Loucy (cell line): ENCODE measurements around the gene REP15.

Experiments
- H2AFZ ChIP-seq: fragments of 200-600 bp; sonication (generic); 2 replicates; pipeline ENCODE4 v1.6.0; 2016; ENCODE audit warnings: antibody characterized with exemption, mild to moderate bottlenecking, low read length, moderate library complexity
- H3F3A ChIP-seq: fragments of 200-600 bp; 2 replicates; pipeline ENCODE4 v1.6.0; 2016; ENCODE audit warnings: antibody characterized with exemption, low read depth, mild to moderate bottlenecking
- H3K27me3 ChIP-seq: fragments of 200-600 bp; sonication (generic); 2 replicates; pipeline ENCODE4 v1.6.1; 2014; ENCODE audit warnings: low read length, mild to moderate bottlenecking; ENCODE audit not compliant: insufficient read depth, poor library complexity, severe bottlenecking
- H3K36me3 ChIP-seq: fragments of 200-600 bp; sonication (generic); 2 replicates; pipeline ENCODE4 v1.6.1; 2016; ENCODE audit warnings: low read length; ENCODE audit not compliant: insufficient read depth
- H3K4me1 ChIP-seq: fragments of 200-600 bp; sonication (generic); 2 replicates; pipeline ENCODE4 v1.5.1; 2014; ENCODE audit warnings: low read length, mild to moderate bottlenecking; ENCODE audit not compliant: insufficient read depth, poor library complexity, severe bottlenecking
- H3K4me2 ChIP-seq: fragments of 200-600 bp; sonication (generic); 2 replicates; pipeline ENCODE4 v1.6.0; 2014; ENCODE audit warnings: antibody characterized with exemption, low read length, low read depth, mild to moderate bottlenecking; ENCODE audit not compliant: poor library complexity, severe bottlenecking
- H3K4me3 ChIP-seq: fragments of 200-600 bp; sonication (generic); 2 replicates; pipeline ENCODE4 v1.5.1; 2014; ENCODE audit warnings: low read length, mild to moderate bottlenecking, mixed read lengths; ENCODE audit not compliant: poor library complexity, severe bottlenecking
- H3K79me2 ChIP-seq: fragments of 200-600 bp; sonication (generic); 2 replicates; pipeline ENCODE4 v1.6.1; 2014; ENCODE audit warnings: low read length; ENCODE audit not compliant: insufficient read depth
- H3K9ac ChIP-seq: fragments of 200-600 bp; sonication (generic); 2 replicates; pipeline ENCODE4 v1.6.0; 2014; ENCODE audit warnings: mild to moderate bottlenecking, low read depth, low read length, moderate library complexity; ENCODE audit not compliant: poor library complexity, severe bottlenecking
- H3K9me2 ChIP-seq: fragments of 200-600 bp; sonication (generic); replicated peaks from 2 replicates; pipeline ENCODE4 v1.6.1; 2016; ENCODE audit warnings: low read depth, low read length, mixed read lengths
- H3K9me3 ChIP-seq: fragments of 200-600 bp; sonication (generic); 2 replicates; pipeline ENCODE4 v1.6.1; 2014; ENCODE audit warnings: mild to moderate bottlenecking, antibody characterized with exemption, low read length, low read depth; ENCODE audit not compliant: insufficient read depth
- H4K20me1 ChIP-seq: fragments of 200-600 bp; sonication (generic); 2 replicates; pipeline ENCODE4 v1.6.0; 2014; ENCODE audit warnings: antibody characterized with exemption, low read length, mild to moderate bottlenecking; ENCODE audit not compliant: insufficient read depth, poor library complexity, severe bottlenecking
- EZH2phosphoT487 ChIP-seq: fragments of 200-600 bp; IDR thresholded peaks from 2 replicates; pipeline ENCODE4 v1.6.1; 2018; ENCODE audit warnings: antibody characterized with exemption, mild to moderate bottlenecking, moderate library complexity, borderline replicate concordance
- TF ChIP-seq, protein P1 (sequence below): fragments of 200-600 bp; sonication (generic); conservative IDR thresholded peaks from 2 replicates; pipeline ENCODE4 v1.5.1; 2014; ENCODE audit warnings: mild to moderate bottlenecking, antibody characterized with exemption, low read length

Gene REP15

DNA sequence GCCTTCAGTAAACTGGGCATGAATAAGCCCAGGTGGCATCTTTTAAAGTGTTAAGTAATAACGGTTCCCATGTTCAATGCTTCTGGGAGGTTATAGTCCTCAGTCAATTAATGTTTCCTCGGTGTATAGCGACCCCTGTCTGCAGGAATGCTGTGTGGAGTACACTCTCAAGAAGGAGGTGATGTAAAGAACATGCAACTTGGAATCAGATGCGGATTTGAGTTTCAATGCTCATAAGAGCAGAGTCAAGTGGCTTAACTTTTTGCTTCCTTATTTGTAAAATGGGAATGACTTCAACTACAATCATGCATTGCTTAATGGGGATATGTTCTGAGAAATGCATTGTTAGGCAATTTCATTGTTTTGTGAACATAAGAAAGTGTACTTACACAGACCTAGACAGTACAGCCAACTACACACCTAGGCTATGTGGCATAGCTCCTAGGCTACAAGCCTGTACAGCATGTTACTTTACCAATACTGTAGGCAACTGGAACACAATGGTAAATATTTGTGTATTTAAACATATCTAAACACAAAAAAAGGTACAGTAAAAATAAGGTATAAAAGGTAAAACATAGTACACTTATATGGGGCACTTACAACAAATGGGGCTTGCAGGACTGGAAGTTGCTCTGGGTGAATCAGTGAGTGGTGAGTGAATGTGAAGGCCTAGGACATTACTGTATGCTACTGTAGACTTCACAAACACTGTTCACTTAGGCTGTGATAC lies 7.6 kb downstream of the REP15 start:
- Histone ChIP-seq H2AFZ (no peak overlapping the region; the same call in 1 of the 2 replicates), H3K9me2 (no peaks in the 10 kb centered on the region), H3K4me1 (peaks cover 1% of the 10 kb centered on the region), H3K9ac (no peak overlapping the region), H3K4me3 (no peak overlapping the region), H4K20me1 (no peaks in the 10 kb centered on the region), H3K79me2 (no peaks in the 10 kb centered on the region), H3F3A (no peaks in the 10 kb centered on the region), H3K36me3 (no peaks in the 10 kb centered on the region), H3K4me2 (no peak overlapping the region), H3K27me3 (no peaks in the 10 kb centered on the region), H3K9me3 (no peaks in the 10 kb centered on the region)
- no peak for TF ChIP-seq EZH2phosphoT487
- TF ChIP-seq, protein P1, sequence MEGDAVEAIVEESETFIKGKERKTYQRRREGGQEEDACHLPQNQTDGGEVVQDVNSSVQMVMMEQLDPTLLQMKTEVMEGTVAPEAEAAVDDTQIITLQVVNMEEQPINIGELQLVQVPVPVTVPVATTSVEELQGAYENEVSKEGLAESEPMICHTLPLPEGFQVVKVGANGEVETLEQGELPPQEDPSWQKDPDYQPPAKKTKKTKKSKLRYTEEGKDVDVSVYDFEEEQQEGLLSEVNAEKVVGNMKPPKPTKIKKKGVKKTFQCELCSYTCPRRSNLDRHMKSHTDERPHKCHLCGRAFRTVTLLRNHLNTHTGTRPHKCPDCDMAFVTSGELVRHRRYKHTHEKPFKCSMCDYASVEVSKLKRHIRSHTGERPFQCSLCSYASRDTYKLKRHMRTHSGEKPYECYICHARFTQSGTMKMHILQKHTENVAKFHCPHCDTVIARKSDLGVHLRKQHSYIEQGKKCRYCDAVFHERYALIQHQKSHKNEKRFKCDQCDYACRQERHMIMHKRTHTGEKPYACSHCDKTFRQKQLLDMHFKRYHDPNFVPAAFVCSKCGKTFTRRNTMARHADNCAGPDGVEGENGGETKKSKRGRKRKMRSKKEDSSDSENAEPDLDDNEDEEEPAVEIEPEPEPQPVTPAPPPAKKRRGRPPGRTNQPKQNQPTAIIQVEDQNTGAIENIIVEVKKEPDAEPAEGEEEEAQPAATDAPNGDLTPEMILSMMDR, result peak; percentile 97

DNA sequence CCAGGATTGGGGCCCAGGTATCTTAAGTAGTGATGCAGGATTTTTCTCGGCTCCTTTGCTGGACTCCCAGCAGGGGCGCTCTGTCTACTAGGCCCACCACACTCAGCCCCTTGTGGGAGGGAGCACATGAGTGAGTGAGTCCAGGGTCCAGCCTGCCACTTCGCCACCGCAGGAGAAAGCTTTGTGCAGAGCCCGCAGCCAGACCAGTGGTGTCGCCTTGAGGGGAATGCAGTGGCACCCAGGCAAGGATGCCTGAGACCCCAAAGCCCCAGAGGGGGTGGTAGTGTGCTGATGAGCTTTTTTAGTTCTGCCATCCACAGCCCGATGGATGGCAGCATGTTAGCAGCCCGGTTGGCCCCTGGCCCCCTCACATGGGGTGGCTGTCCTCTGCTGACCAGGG lies 9.0 kb downstream of the REP15 start:
- Histone ChIP-seq H3K9ac (no peak overlapping the region), H2AFZ (no peak overlapping the region), H3K27me3 (no peaks in the 10 kb centered on the region), H4K20me1 (no peaks in the 10 kb centered on the region), H3K4me3 (no peak overlapping the region), H3K4me2 (no peak overlapping the region), H3K36me3 (no peaks in the 10 kb centered on the region), H3K79me2 (no peaks in the 10 kb centered on the region), H3K9me2 (no peaks in the 10 kb centered on the region), H3F3A (no peaks in the 10 kb centered on the region), H3K9me3 (no peaks in the 10 kb centered on the region), H3K4me1 (peaks cover 5% of the 10 kb centered on the region)
- no peak for TF ChIP-seq EZH2phosphoT487
- TF ChIP-seq, protein P1, result peak; percentile 23; the same call in 1 of the 2 replicates

DNA sequence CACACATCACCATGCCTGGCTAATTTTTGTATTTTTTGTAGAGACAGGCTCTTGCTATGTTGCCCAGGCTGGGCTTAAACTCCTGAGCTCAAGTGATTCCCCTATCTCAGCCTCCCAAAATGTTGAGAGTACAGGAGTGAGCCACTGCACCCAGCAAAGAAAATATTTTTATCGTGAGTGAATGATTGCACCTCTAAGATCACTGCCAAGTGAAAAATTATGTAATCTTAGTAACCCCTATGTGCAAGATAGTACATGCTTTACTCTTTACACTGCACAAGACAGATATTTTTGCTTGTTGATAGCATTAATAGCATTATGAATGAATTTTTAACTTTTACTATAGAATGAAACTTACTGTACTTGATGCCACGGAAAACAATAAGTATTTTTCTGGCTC lies 11.0 kb downstream of the REP15 start:
- Histone ChIP-seq H3K4me3 (no peak overlapping the region), H4K20me1 (peaks cover 10% of the 10 kb centered on the region), H2AFZ (no peak overlapping the region), H3K9ac (no peak overlapping the region), H3K4me1 (peaks cover 15% of the 10 kb centered on the region), H3K79me2 (peaks cover 16% of the 10 kb centered on the region), H3K9me2 (no peaks in the 10 kb centered on the region), H3K4me2 (no peak overlapping the region), H3F3A (no peaks in the 10 kb centered on the region), H3K27me3 (no peaks in the 10 kb centered on the region), H3K9me3 (no peaks in the 10 kb centered on the region), H3K36me3 (no peaks in the 10 kb centered on the region)
- TF ChIP-seq, protein P1, result no peak
- TF ChIP-seq EZH2phosphoT487, result no peak
